Pulmonary artery endothelial cell (primary cell): ENCODE results near the gene HYAL1. TPM values are rescaled to one million over a fixed set of nuclear protein-coding genes. Genes with fewer than 3 reads are reported as not detected.
A peak's percentile ranks its signal among the peaks of the same experiment; 100 is the strongest.

Experiments used
- DNase-seq: peaks from one replicate; pipeline ENCODE4 v3.0.0-alpha.2; 2011; ENCODE audit warnings: low read depth, low spot score
- total RNA-seq: library from RNA; depleted of rRNA; stranded (reverse); fragments of >200 nt; gene quantifications from 2 replicates; pipeline ENCODE4 v1.2.3, GENCODE V29; 2014

HYAL1 gene
- total RNA-seq, 1 donor from 2014 or later = 7.1 TPM

DNA sequence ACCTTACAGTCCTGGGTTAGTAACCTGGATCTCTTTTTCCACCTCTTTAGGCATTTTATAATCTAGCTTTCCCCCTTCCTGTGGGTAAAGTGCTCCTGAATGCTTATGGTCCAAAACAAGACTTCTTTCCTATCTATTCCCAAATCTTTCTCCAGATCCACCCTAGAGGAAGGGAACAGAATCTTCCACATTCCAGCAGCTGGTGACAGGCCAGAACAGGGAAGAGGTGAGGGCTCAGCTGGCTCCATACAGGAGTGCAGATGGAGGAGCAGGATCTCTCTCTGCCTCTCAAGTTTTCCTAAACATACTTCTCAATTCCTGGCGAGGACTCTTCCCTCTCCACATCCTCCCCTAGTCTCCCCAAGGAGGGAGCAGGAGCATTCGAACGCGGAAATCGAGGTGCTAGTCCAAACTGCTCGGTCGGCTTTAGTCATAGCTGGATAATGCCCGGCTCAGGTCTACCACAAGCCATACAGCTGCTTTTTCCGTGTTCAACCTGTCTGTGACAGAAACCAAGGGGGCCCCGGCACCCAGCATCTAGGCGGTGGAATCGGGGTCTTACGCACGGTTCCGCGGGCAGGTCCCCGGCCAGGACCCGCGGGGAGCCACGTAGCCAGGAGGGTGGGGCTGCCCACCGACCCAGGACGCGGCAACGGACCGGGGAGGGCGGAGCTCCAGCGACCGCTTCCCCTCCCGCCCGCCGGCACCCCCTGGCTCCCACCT is 33.2 kb upstream of the HYAL1 start:
- no peak for DNase-seq

DNA sequence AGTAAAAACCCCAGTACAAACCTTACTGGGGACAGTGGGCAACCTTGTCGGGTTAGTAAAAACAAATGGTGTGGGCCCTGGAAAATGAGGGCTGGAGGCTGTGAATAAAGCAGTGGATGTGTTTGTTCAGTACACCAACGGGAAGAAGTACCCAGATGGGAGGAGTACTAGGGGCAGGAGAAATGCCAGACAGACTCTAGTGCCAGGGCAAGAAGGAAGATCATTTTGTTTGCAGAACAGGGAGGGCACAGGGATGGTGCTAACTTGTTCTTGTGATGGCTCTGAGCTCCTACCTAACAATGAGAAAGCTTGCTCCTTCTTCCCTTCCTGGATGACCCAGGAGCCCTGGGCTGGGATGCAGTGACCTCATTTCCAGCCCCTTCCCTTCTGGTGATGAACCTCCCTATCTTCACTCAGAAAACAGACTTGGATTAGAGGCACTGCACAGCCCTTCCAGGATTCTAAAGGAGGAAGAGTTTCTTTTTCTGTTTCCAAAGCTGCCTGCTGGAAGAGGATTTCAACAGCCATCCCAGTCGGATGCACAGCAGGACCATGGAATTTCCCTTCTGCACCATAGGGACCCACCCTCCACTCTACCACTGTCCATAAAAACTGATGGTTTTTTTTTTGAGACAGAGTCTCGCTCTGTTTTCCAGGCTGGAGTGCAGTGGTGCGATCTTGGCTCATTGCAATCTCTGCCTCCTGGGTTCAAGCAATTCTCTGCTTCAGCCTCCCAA is 31.1 kb upstream of the HYAL1 start:
- no peak for DNase-seq

DNA sequence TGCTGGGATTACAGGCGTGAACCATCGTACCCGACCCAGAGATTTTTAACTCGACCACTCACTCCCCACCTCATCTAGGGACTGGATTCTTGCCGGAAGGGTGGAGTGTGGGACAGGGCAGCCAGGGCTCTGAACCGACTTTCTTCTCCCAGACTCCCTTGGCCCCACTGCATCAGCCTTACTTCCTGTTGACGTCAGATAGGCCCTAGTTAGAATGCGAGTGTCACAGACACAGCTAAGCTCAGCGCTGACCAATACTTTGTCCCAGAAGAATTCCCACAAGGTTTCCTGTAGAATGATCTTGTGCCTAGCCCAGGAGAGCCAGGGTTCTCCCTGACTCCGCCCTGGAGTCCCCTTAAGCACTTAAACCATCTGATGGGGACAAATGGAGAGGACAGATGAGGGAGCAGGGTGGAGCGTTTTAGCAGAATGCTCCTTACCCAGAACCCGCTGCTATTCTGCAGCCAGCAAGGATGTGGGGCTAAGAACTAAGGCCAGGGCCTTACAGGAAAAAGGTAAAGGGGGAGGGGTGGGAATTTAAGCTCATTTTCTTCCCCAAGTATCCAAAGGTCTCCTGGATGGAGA is 30.5 kb upstream of the HYAL1 start:
- DNase-seq = peak; percentile 68

DNA sequence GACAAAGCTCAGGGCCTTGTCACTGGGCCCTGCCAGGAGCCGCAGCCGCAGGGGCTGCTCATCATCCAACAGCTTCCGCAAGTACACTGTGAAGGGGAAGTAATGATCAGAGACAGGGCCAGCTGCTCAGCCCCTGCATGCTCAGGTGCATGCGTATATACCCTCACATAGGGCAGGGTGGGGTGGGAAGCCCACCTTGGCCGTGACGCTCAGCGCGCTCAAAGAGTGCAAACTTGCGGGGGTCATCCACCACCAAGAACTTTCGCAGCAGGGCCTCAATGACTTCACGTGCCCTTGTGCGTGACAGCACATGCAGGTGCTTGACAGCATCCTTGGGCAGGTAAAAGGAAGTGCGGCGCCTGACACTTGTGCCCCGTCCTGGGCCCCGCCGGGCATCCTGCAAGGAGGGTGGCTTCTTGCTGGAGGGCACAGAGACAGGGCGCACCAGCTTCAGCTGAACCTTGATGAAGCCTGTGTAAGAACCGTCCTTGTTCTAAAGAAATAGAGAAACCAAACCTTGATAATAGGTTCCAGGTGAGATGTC is 28.1 kb upstream of the HYAL1 start:
- DNase-seq = no peak

DNA sequence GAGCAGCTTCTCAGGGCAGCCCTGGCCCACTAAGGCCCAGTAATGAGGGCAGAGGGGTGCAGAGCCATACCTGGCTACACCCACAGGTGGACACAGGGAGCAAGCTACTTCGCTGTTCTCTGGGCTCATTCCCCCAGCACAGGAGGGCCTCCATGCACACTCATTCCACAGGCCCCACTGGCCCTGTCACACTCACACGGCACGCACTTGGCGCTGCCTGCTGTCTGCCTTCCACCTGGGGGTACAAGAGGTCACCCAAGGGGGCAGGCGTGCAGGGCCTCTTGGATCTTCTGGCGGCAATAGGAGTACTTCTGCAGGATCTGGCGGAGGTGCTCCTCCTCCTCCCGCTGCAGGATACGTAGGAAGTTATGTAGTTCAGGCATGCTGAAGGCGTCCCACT is 27.0 kb upstream of the HYAL1 start:
- DNase-seq = no peak

DNA sequence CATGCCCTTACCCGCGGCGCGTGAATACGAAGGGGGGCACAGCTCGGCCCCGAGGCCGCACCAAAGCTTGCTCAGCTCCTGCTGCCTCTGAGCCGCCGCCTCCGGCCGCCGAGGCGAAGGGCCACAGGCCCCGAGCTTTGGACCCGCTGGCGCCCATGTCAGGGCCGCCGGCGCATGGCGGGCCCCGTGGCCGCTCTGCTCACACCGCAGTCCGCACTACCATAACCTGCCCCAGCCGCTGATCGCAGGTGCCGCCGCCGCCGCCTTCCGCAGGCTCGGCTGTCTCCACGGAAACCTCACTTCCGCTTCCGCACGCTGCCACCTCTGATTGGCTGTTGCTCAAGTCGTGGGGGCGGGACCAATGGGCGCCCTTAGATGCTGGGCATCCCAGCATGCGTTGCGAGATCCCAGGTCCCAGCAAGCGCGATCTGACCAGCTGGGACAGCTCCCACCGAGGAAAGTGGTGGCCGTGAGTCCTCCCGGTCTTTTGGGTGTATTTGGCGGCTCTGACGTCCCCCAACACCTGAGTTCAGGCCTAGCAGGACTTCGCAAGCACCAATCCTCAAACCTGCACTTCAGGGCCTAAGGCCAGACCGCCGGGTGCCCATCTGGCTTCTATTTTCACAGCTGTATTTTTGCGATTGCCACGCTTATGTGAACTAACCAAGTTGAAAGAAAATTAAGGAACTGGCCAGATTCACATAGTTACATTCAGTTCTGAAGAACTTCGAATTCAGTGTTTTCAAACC is 24.7 kb upstream of the HYAL1 start, which contains the start of gene TUSC2:
TUSC2 (minus strand) TSS at position 281 of the 749 bp plus-strand sequence; CDS start at position 157, 124 bp downstream.
- DNase-seq = peak; percentile 90

DNA sequence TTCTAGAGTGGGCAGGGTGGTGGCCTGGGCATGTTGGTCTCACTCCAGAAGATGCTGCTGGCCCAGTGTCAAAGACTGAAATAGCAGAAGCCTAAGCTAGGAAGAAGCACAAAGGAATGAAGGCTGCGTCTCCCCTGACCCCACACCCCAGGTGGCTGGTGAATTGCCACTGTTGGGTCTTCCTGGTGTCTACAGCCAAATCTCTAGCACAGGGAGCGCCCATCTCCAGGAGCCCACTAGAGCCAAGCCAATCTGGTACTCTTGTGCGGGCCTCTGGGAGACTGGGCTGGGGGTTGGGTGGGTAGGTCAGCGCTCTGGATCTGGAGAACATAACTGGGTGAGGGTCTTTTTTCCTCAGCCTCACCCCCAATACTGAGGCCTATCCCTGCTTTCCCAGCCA is 23.8 kb upstream of the HYAL1 start:
- DNase-seq = no peak

DNA sequence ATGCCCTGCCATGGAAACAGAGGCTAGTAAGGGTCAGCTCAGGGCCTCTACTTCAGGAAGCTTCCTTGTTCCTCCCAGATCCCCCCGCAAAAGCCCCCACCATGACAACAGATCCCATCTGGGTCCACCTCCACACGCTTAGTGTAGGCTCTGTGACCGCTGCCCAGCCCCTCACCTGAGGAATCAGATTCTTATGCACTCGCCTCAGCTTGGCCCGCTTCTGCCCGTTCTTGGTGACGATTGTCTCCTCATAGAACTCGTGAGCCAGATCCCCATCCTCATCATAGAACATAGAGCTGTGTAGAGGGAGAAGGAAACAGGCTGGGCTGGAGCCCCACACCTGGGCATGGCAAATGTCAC is 22.8 kb upstream of the HYAL1 start:
- no peak for DNase-seq

DNA sequence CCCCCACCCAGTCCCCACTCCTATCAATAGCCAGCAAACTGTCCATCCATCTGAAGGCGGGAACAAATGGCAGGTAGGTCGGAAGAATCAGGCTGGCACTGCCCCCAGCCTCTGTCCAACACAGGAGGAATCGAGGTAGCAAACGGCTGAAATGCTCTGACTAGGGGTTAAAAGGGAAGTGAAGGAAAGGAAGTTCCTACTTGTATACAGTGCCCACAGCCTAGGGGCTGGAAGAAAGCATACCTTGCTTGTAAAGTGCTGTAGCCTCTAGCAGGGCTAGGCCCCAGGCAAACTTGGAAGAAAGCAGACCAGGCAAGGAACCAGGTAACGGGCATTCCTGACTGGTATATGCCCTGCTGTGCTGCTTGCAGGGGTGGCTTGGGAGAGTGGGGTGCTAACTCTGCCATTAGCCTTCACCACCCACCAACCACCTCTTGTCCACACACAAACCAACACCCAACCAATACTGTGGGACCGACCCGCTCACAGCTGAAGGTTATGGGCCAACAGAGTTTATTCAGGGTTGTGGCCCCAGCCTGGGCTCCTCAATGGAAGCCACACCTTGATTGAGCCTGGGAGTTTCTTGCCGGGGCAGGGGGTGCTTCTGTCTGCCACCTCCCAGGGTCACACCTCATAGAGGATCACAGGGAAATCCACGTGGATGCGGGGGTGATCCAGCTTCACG is 22.3 kb upstream of the HYAL1 start:
- DNase-seq = no peak

DNA sequence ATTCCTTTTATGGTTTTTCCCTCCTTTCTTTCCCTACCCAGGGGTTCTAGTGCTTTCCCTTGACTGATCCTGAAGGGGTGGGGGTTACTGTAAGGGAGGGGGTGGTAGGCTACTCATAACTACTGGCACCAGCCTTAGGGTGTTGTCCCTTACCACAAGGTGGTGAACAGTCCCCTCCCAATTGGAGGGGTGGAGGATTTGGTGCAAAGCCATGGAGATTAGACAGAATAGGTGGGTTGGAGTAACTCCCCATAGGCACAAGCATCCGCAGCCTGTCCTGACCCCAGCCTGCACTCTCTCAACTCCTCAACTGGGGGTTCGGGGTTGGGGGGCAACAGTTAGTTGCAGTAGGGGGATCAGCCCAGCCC is 21.7 kb upstream of the HYAL1 start:
- DNase-seq = no peak

DNA sequence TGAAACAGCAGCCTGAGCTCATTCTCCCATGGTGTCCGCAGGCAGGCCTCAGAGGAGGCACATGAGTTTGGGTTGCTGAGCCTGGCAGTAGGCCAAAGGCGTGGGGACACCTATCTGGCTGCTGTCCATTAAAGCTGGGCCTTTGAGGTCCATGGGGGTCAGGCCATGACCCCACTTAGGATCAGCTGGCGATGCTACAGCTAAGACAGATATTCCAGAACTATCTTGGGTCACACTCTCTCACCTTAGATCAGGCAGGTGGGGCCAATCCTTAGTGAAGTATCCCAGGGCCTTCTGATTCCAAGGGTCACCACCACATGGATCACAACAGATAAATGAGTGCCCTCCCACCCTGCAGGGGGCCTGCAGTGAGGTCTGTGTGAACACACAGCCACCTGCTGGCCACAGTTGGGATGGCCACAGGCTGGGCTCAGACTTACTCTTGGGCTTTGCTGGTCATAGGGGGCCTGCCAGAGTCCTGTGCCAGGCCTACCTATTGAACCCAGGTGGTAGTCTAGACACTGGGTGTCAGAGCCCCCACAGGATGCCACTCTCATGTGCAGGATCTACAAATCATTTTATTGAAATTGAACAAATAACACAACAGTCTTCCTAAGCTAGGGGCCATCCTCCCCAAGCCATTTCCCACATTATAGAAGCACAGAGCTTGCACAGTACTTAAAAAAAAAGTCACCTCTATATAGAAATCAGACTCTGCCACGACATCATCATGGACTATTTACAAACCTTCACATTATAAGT is 21.2 kb upstream of the HYAL1 start:
- peak; percentile 52 for DNase-seq

DNA sequence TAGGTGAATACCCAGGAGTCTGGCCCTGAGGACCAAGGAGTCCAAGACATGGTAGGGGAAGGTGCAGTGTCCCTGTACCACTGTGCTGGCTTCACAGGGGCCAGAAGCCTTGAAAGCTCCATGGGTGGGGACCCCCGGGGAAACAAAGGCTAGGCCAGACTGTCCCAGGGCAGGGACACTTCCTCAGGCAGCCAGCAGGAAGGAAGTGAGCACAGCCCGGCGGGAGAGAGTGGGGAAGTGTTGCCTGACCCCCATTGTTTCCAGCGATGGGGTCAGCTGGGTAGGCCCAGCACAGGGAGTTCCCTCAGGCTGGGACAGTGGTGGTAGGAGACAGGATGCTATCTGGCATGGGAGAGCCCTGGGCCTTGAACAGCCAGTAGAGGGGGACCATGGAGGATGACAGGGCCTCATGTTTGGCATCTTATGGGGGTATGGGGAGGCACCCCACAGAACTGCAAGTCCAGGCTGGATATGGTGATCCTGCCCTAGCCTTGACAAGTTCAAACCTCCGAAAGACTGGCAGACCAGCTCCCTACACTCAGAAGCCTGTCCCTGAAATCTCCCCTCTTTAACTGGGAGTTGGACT is 20.3 kb upstream of the HYAL1 start:
- peak; percentile 73 for DNase-seq

DNA sequence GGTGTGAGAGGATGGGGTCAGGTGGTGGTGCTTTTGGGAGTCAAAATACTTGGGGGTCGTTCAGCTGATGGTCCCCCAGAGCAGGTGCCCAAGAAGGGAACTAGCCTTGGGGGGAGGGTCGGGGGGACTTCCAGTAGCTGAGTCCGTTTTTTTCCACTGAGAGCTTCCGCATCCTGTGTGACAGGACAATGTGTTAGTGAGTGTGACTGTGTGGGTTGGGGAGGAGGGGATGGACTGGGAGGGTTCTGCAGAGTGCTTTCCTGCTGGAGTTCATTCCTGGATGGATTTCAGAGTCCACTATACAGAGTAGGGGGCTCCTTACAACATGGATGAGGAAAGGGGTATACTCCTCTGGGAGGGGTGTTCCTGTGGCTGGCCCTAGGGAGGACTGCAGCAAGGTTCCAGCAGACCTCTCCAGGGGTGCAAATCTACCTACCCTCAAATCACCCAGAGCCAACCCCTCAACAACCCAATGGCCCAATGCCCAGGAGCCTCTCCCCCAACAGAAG is 19.8 kb upstream of the HYAL1 start:
- peak; percentile 59 for DNase-seq

DNA sequence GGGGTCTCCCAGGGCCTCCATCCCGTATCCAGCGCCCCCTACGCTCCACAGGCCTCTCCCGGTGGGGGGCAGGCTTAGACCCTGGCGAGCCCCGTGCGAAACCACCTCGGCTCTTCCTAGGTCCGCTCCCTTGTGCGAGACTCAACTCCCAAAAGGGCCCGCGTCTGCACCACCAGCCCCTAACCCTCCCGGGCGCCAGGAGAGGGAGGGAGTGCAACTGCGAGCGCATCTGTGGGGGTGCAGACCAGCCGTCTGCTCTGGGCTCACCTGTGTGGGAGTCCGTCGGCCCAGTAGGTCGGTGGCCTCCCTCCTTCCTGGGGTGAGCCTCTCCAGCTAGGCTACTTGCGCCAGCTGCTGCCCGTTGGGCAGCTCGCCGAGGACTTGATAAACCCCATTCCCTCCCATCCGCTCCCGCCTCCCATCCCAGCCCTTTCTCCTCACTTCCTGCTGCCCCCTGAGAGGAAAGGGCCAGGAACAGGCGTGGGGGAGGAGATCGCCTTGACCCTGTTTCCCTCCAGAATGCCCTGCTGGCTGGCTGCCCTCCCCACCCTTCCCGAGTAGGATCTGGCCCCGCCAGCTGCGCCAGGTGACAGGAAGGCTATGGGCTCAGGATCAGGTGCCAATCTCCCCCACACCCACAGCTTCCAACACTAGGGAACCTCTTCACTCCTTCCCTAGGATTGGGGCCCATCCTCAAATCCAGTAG is 19.2 kb upstream of the HYAL1 start, which contains the start of gene HYAL2:
HYAL2 (minus strand) TSS at position 360 of the 706 bp plus-strand sequence. CDS start 2,256 bp downstream, outside the sequence.
- DNase-seq = peak; percentile 48

DNA sequence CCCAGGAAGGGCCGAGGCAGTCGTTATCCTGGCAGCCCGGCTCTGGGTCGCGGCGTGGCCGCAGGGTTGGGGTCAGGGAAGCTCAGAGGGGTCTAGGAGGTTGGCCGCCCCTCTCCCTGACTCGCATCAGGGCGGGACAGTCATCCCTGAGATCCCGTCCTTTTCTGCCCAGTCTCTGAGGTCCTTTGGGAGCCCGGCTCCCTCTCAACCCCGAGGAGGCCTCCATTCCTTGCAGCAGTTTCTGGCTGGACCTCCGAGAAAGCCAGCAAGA is 18.7 kb upstream of the HYAL1 start:
- DNase-seq = no peak

DNA sequence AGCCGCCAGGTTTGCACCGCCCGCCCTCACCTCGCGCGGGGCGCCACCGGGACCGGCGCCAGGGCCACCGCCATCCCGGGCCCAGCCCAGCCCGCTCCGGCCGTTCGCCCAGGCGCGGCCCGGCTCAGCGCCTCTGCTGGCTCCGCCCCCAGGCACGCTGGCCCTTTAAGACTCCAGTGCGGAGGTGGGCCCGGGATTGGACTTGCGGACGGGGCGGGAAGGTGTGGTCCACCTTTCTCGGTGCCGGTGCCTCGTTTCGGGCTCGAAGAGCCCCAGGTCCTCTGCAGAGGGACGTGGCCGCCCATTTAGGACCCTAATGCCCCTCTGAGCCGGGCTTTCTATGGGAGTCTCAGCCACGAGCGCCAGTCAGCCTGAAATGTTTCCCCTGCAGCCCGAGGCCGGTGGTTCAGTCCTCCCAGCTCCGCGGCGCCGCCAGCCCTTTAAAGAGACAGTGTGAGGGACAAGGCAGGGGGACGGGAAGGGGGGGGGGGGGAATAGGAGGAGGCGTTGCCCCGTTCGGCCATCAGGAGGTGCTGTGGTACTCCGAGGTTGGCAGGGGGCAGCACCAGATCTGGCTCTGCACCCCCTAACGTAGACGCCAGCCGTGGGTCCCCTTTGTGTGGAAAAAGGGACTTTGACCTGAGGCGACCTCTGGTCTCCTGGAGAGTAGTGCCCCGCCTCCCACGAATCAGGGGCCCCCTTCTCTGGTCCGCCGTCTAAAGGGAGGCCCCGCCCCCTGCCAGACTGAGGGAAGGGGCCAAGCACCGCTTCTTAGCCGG is 18.2 kb upstream of the HYAL1 start:
- peak; percentile 60 for DNase-seq

DNA sequence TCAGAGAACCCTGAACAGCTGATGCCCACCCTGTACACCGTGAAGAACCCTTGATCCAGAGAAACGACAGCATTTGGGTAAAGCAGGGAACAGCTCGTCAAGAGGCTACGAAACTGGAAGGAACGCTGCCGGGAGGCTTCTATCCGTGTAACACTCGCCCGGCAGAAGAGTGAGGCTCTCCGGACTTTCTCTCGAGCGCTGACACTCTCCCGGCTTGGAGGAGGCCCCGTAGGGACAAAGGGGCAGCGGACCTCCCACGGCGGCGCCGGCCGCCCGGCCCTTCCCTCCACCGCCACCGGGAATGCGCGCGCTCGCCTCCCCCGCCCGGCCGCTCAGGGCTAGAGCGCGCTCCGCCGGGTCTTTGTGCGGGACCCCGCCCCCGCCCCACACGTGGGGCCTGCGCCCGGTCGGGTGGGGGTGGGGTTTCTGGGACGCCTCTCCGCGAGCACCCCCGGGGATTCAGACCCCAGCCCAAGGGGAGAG is 17.5 kb upstream of the HYAL1 start:
- DNase-seq = no peak

DNA sequence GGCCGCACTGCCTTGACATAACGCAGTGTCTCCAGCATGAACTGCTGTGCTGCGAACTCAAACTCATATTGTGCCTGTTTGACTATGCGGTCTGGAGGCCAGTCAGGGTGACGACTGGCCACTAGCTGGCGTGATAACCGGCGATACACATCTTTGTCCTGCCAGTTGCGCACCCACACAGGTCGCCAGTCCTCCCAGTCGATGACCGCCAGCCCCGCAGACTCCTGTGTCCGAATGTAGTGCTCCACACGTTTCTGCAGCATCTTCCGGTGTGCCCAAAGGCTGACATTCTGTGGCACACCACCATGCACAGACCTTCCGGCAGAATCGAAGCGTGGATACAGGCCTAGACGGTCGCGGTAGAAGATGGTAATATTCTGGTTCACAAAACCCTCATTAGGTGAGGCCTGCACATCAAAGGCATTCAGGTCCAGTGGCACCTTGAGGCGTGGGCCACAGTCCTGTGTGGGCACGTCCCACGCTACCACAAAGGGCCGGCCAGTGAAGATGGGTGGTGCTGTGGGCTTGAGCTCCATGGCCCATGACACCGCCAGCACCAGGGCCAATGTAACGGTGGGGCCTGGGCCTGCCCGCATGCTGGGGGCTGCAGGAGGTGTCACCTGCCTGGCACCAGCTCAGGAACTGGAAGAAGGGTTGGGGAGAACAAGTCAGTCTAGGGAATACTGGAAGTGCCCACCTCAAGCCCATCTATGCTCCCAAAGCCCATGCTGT is 16.7 kb upstream of the HYAL1 start:
- DNase-seq = no peak
